ENCODE data around the gene MAST4. TPM values are rescaled to one million over a fixed set of nuclear protein-coding genes. Genes with fewer than 3 reads are reported as not detected.
"Not testable (repeated sequence)": the region's sequence is repeated elsewhere in the genome, so short reads cannot be mapped to it uniquely, and the experiment has no call there.

MAST4 gene
- polyA plus RNA-seq, 2 donors: 18.3 to 22.2 TPM

DNA sequence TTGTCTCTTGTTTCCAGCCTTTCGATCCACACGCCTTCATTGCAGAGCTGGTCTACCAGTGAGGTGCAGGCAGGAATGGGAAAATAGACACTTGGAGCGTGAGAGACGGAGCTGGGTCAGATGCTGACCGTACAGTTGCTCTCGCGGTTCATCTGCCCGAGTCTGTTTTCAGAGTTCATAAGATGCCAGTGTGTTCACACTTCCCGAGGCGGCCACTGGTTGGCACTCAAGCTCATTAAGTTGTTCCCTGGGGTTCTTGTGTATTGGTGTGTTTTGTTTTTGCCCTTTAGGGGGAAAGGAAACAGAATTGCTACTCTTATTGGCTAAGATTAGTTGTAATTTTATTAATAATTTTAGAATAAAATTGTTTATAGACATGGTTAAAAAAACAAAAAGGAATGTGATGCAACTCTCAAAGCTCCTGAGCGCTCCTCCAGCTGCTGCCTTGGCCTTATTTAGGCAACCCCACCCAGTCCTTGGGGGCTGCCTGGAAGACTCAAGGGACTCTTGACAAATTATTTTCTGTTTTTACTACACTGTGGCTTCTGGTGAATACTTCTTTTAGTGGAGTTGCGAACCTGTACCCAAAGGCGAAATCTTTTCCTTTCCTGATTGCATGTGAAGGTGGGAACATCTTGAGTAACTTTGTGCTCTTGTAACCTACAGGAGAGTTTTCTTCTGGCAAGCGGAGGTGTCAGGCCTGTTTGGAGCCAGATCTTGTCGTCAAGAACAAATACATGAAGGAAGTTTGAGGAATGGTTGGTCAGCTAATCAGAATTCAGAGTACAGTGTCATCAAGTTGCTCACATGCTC, 146.1 kb downstream of the MAST4 start:
- Histone ChIP-seq H3K4me3 (ENCODE audit: low read depth in 1 of 2, low read length in 2 of 2) (no peak overlapping the region), H3K4me1 (ENCODE audit: control insufficient read depth in 2 of 2, insufficient read depth in 2 of 2, low read length in 1 of 2) (no peaks in the 10 kb centered on the region), H3K36me3 (ENCODE audit: control insufficient read depth in 2 of 2, insufficient read depth in 2 of 2, low read length in 1 of 2) (no peaks in the 10 kb centered on the region), H3K27ac (ENCODE audit: low read depth in 2 of 2, low read length in 1 of 2) (no peak overlapping the region), H3K27me3 (ENCODE audit: control insufficient read depth in 1 of 2, insufficient read depth in 2 of 2, low read length in 2 of 2) (peaks cover 0 to 3% of the 10 kb centered on the region in 2 donors), H3K9me3 (ENCODE audit: control insufficient read depth in 2 of 2, insufficient read depth in 1 of 2, low read depth in 1 of 2, low read length in 1 of 2) (no peaks in the 10 kb centered on the region)
- WGBS, 2 donors: 79 to 83% methylated on average over 15 of the region's 15 CpGs

DNA sequence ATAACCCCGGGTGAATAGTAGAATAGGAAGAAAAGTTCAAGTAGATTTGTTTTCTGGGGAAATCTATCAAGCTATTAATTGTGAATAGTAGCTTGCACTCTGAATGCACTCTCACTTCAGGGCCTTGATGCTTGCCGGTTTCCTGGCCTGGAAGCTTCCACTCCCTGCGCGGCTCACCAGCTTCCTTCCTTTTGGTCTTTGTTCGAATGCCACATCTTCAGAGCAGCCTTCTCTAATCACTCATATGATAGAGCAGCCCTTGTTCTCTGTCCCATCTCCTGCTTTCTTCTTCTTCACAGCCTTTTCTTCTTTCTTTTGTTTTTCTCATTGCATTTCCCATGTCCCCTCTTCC, 146.7 kb downstream of the MAST4 start:
- 73 to 74% methylated on average over 5 of the region's 5 CpGs for WGBS, 2 donors
- Histone ChIP-seq H3K36me3 (ENCODE audit: control insufficient read depth in 2 of 2, insufficient read depth in 2 of 2, low read length in 1 of 2) (no peaks in the 10 kb centered on the region), H3K4me1 (ENCODE audit: control insufficient read depth in 2 of 2, insufficient read depth in 2 of 2, low read length in 1 of 2) (no peaks in the 10 kb centered on the region), H3K27me3 (ENCODE audit: control insufficient read depth in 1 of 2, insufficient read depth in 2 of 2, low read length in 2 of 2) (peaks cover 0 to 3% of the 10 kb centered on the region in 2 donors), H3K9me3 (ENCODE audit: control insufficient read depth in 2 of 2, insufficient read depth in 1 of 2, low read depth in 1 of 2, low read length in 1 of 2) (no peaks in the 10 kb centered on the region), H3K4me3 (ENCODE audit: low read depth in 1 of 2, low read length in 2 of 2) (no peak overlapping the region), H3K27ac (ENCODE audit: low read depth in 2 of 2, low read length in 1 of 2) (no peak overlapping the region)

DNA sequence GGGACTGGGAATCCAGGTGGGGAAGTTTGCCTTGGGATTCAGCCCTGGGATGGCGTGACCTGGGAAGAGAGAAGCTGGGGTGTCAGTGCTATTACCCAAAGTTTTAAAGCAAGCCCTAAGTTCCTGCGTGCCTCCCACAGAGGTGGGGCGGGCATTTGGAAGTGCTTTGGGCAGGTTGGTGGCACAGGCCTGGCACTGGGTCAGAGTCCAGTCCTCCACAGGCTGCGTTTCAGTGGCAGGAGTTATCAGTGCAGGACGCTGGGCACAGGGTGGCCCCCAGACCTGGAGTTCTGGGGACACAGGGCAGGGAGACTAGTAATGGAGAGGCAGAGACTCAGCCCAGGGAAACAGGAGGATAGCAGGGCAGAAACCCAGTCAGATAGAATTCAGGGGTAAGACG, 147.2 kb downstream of the MAST4 start:
- H3K9me3 ChIP-seq (ENCODE audit: control insufficient read depth in 2 of 2, insufficient read depth in 1 of 2, low read depth in 1 of 2, low read length in 1 of 2): no peaks in the 10 kb centered on the region
- no peak overlapping the region for H3K27ac ChIP-seq (ENCODE audit: low read depth in 2 of 2, low read length in 1 of 2)
- peaks cover 0 to 3% of the 10 kb centered on the region in 2 donors for H3K27me3 ChIP-seq (ENCODE audit: control insufficient read depth in 1 of 2, insufficient read depth in 2 of 2, low read length in 2 of 2)
- 92 to 93% methylated on average over 6 of the region's 6 CpGs for WGBS, 2 donors
- H3K36me3 ChIP-seq (ENCODE audit: control insufficient read depth in 2 of 2, insufficient read depth in 2 of 2, low read length in 1 of 2): no peaks in the 10 kb centered on the region
- no peaks in the 10 kb centered on the region for H3K4me1 ChIP-seq (ENCODE audit: control insufficient read depth in 2 of 2, insufficient read depth in 2 of 2, low read length in 1 of 2)
- H3K4me3 ChIP-seq (ENCODE audit: low read depth in 1 of 2, low read length in 2 of 2): no peak overlapping the region

DNA sequence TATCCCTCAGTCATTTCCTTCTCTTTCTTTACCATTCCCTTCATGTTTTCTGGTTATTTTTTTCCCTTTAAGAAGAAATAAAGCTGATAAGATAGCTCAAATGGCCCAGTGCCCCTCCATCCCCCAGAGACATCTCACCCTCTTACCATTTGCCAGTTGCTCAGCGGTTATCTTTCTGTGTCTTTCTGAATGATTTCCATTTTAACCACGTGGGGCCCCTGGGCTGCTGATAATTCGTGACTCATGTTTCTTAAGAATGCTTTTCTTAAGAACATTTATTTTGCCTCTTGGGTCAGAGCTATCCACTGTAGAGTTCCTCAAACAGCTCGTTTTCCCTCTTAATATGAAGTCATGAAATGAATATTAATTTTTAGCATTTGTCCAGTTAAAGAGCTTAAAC, 147.8 kb downstream of the MAST4 start:
- Histone ChIP-seq H3K36me3 (ENCODE audit: control insufficient read depth in 2 of 2, insufficient read depth in 2 of 2, low read length in 1 of 2) (no peaks in the 10 kb centered on the region), H3K9me3 (ENCODE audit: control insufficient read depth in 2 of 2, insufficient read depth in 1 of 2, low read depth in 1 of 2, low read length in 1 of 2) (no peaks in the 10 kb centered on the region), H3K27ac (ENCODE audit: low read depth in 2 of 2, low read length in 1 of 2) (no peak overlapping the region), H3K27me3 (ENCODE audit: control insufficient read depth in 1 of 2, insufficient read depth in 2 of 2, low read length in 2 of 2) (peaks cover 0 to 3% of the 10 kb centered on the region in 2 donors), H3K4me3 (ENCODE audit: low read depth in 1 of 2, low read length in 2 of 2) (no peak overlapping the region), H3K4me1 (ENCODE audit: control insufficient read depth in 2 of 2, insufficient read depth in 2 of 2, low read length in 1 of 2) (no peaks in the 10 kb centered on the region)
- WGBS, 2 donors: 63 to 64% methylated on average over 4 of the region's 4 CpGs

DNA sequence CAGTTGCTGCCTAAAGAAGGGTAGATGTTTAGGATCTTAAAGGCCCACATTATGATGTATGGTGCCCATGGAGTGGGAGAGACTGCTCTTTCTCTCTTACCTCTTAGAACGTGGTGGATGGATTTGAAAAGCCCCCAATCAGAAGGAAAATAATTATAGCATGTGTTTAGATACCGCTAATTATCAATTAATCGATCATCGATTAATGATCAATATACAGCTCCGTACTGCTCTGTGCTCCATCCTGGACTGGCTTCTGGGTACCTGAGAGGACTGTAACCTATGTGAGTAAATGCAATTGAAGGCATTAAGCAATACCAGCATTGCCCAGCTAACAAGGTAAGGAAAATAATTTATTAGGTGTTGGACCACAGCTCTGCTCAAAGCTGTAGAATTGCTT, 149.1 kb downstream of the MAST4 start:
- H3K36me3 ChIP-seq (ENCODE audit: control insufficient read depth in 2 of 2, insufficient read depth in 2 of 2, low read length in 1 of 2): no peaks in the 10 kb centered on the region
- 88 to 92% methylated on average over 5 of the region's 5 CpGs for WGBS, 2 donors
- peaks cover 0 to 3% of the 10 kb centered on the region in 2 donors for H3K27me3 ChIP-seq (ENCODE audit: control insufficient read depth in 1 of 2, insufficient read depth in 2 of 2, low read length in 2 of 2)
- H3K4me3 ChIP-seq (ENCODE audit: low read depth in 1 of 2, low read length in 2 of 2): no peak overlapping the region
- H3K27ac ChIP-seq (ENCODE audit: low read depth in 2 of 2, low read length in 1 of 2): no peak overlapping the region
- no peaks in the 10 kb centered on the region for H3K9me3 ChIP-seq (ENCODE audit: control insufficient read depth in 2 of 2, insufficient read depth in 1 of 2, low read depth in 1 of 2, low read length in 1 of 2)
- no peaks in the 10 kb centered on the region for H3K4me1 ChIP-seq (ENCODE audit: control insufficient read depth in 2 of 2, insufficient read depth in 2 of 2, low read length in 1 of 2)

DNA sequence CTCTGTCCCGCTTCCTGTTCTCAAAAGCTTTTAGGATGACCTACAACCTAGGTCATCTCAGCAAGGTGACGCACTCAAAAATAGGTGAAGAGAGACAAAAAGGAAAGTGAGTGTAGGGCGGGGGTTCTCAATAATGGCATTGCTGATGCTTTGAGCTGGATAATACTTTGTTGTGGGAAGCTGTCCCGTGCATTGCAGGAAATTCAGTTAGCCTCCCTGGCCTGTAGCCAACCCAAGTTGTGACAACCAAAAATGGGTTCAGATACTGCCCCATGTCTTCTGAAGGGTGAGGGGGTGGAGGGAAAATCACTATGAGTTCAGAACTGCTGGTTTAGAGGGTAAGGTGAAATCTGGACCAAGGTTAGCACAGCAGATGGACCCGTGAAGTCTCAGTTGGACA, 151.4 kb downstream of the MAST4 start:
- H3K4me3 ChIP-seq (ENCODE audit: low read depth in 1 of 2, low read length in 2 of 2): no peak overlapping the region
- no peaks in the 10 kb centered on the region for H3K36me3 ChIP-seq (ENCODE audit: control insufficient read depth in 2 of 2, insufficient read depth in 2 of 2, low read length in 1 of 2)
- H3K27me3 ChIP-seq (ENCODE audit: control insufficient read depth in 1 of 2, insufficient read depth in 2 of 2, low read length in 2 of 2): peaks cover 0 to 3% of the 10 kb centered on the region in 2 donors
- H3K27ac ChIP-seq (ENCODE audit: low read depth in 2 of 2, low read length in 1 of 2): no peak overlapping the region
- H3K4me1 ChIP-seq (ENCODE audit: control insufficient read depth in 2 of 2, insufficient read depth in 2 of 2, low read length in 1 of 2): no peaks in the 10 kb centered on the region
- WGBS, 2 donors: 75 to 76% methylated on average over 5 of the region's 5 CpGs
- H3K9me3 ChIP-seq (ENCODE audit: control insufficient read depth in 2 of 2, insufficient read depth in 1 of 2, low read depth in 1 of 2, low read length in 1 of 2): no peaks in the 10 kb centered on the region

DNA sequence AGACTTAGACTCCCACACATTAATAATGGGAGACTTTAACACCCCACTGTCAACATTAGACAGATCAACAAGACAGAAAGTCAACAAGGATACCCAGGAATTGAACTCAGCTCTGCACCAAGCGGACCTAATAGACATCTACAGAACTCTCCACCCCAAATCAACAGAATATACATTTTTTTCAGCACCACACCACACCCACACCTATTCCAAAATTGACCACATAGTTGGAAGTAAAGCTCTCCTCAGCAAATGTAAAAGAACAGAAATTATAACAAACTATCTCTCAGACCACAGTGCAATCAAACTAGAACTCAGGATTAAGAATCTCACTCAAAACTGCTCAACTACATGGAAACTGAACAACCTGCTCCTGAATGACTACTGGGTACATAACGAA, 156.5 kb downstream of the MAST4 start:
- not testable (repeated sequence) for H3K27me3 ChIP-seq (ENCODE audit: control insufficient read depth in 1 of 2, insufficient read depth in 2 of 2, low read length in 2 of 2); H3K36me3 ChIP-seq (ENCODE audit: control insufficient read depth in 2 of 2, insufficient read depth in 2 of 2, low read length in 1 of 2); H3K4me1 ChIP-seq (ENCODE audit: control insufficient read depth in 2 of 2, insufficient read depth in 2 of 2, low read length in 1 of 2); H3K9me3 ChIP-seq (ENCODE audit: control insufficient read depth in 2 of 2, insufficient read depth in 1 of 2, low read depth in 1 of 2, low read length in 1 of 2); H3K4me3 ChIP-seq (ENCODE audit: low read depth in 1 of 2, low read length in 2 of 2); H3K27ac ChIP-seq (ENCODE audit: low read depth in 2 of 2, low read length in 1 of 2)
- WGBS, 2 donors: 93% methylated on average over 1 of the region's 2 CpGs; no CpG with 5 or more reads in 1 of the 2 donors

DNA sequence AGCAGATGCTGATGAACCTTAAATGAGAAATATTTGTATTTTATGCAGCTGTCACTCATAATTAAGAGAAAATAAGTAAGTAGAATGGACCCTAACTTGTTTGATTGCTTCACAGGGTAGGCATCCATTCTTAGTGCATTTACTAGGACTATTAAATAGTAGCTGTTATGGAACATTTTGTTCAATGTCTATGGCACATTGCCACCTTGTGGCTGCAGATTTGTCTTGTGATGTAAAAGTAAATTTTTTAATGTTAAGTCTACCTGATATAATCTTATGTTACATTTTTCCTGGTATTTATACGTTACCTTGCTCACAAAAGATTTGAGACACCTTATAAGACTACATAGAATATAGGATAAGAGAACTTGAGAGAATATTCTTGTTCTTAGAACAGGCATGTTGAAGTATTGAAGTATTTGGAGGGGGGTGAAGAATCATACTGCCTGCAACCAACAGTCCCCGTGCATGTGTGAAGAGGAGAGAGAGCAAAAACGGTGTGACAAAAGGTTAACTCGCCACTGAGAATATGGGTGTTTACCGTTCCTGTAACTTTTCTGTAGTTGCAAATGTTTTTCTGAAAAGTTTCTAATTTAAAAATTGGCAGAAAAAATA, 161.1 kb downstream of the MAST4 start:
- Histone ChIP-seq H3K9me3 (ENCODE audit: control insufficient read depth in 2 of 2, insufficient read depth in 1 of 2, low read depth in 1 of 2, low read length in 1 of 2) (no peaks in the 10 kb centered on the region), H3K27me3 (ENCODE audit: control insufficient read depth in 1 of 2, insufficient read depth in 2 of 2, low read length in 2 of 2) (no peaks in the 10 kb centered on the region), H3K4me3 (ENCODE audit: low read depth in 1 of 2, low read length in 2 of 2) (no peak overlapping the region), H3K27ac (ENCODE audit: low read depth in 2 of 2, low read length in 1 of 2) (no peak overlapping the region), H3K4me1 (ENCODE audit: control insufficient read depth in 2 of 2, insufficient read depth in 2 of 2, low read length in 1 of 2) (no peaks in the 10 kb centered on the region), H3K36me3 (ENCODE audit: control insufficient read depth in 2 of 2, insufficient read depth in 2 of 2, low read length in 1 of 2) (no peaks in the 10 kb centered on the region)
- whole genome bisulfite sequencing, 2 donors: 42 to 53% methylated on average over 5 of the region's 5 CpGs

DNA sequence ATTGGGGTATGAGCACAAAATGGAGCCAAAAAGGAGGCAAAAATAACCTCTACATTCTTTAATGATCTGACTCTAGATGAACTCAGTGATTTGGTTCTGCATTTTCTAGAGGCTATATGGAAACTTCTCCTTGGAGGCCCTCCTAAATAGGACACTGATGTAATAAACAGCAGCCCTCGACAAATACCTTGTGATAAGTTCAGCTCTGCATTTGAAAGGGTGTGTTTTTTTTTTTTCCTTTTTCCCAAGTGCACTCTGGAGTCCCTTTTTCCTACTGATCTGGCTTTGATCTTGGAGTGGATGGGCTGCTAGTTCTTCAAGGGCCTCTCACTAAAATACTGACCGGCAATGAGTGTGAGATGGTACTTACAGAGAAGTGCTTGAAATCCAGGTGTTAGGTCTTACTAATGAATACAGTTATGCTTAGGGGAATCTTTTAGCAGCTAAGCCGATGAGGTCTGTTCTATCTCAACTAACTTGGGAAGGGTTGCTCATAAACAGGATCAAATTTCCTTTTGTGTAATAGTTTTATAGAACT, 161.7 kb downstream of the MAST4 start:
- Histone ChIP-seq H3K9me3 (ENCODE audit: control insufficient read depth in 2 of 2, insufficient read depth in 1 of 2, low read depth in 1 of 2, low read length in 1 of 2) (no peaks in the 10 kb centered on the region), H3K27ac (ENCODE audit: low read depth in 2 of 2, low read length in 1 of 2) (no peak overlapping the region), H3K36me3 (ENCODE audit: control insufficient read depth in 2 of 2, insufficient read depth in 2 of 2, low read length in 1 of 2) (no peaks in the 10 kb centered on the region), H3K4me3 (ENCODE audit: low read depth in 1 of 2, low read length in 2 of 2) (no peak overlapping the region), H3K27me3 (ENCODE audit: control insufficient read depth in 1 of 2, insufficient read depth in 2 of 2, low read length in 2 of 2) (no peaks in the 10 kb centered on the region), H3K4me1 (ENCODE audit: control insufficient read depth in 2 of 2, insufficient read depth in 2 of 2, low read length in 1 of 2) (no peaks in the 10 kb centered on the region)
- WGBS, 2 donors: 78 to 83% methylated on average over 3 of the region's 3 CpGs

All from esophagus (tissue), 2 donors.